ENCODE results near the gene FKBP3.

The FKBP3 gene

GRCh38 chr14:45140661-45141187, 6.4 kb upstream of the FKBP3 start:
- H3K9me3 ChIP-seq = no peaks in the 10 kb centered on the region
- DNase-seq = no peak
- peaks cover 0 to 4% (median 0%) of the 10 kb centered on the region in 3 donors for H3K36me3 ChIP-seq
- no peaks in the 10 kb centered on the region for H3K27me3 ChIP-seq
- H3K4me3 ChIP-seq = no peak overlapping the region
- TF ChIP-seq CTCF (IDR thresholded peaks at IDR 0.05) = no peak
- no peak overlapping the region for H3K27ac ChIP-seq
- intact Hi-C loops (cut with DNase I; ENCODE audit: low total_unique reads) = no loop called here
- peaks cover 4 to 23% (median 11%) of the 10 kb centered on the region in 4 donors for H3K4me1 ChIP-seq

GRCh38 chr14:45136399-45136798, 2.1 kb upstream of the FKBP3 start:
- Histone ChIP-seq H3K4me1 (peaks cover 6 to 30% (median 11%) of the 10 kb centered on the region in 4 donors), H3K4me3 (peak overlapping the region; percentile 83 to 86), H3K36me3 (no peaks in the 10 kb centered on the region), H3K27ac (peak overlapping the region; percentile 53 to 93), H3K9me3 (no peaks in the 10 kb centered on the region), H3K27me3 (no peaks in the 10 kb centered on the region)
- DNase-seq = no peak
- intact Hi-C loops (cut with DNase I; ENCODE audit: low total_unique reads) = loop anchor here (10.0 kb wide), 1 partner anchor 118 kb away; the partner anchor contains the start of gene MIS18BP1
- no peak for TF ChIP-seq CTCF (IDR thresholded peaks at IDR 0.05)

- TF ChIP-seq CTCF (IDR thresholded peaks at IDR 0.05) = no peak
- Histone ChIP-seq H3K27ac (peak within 1 kb of the TSS; percentile 86 to 93), H3K4me1 (peaks cover 6 to 30% (median 11%) of the 10 kb centered on the region in 4 donors), H3K4me3 (peak within 1 kb of the TSS; percentile 83 to 86), H3K36me3 (no peaks in the 10 kb centered on the region), H3K9me3 (no peaks in the 10 kb centered on the region), H3K27me3 (no peaks in the 10 kb centered on the region)
- intact Hi-C loops (cut with DNase I; ENCODE audit: low total_unique reads) = loop anchor here (2.0 to 10.0 kb wide), 3 partner anchors 51 to 173 kb away; partner anchors contain the start of genes MIS18BP1, PRPF39 and TOGARAM1
- DNase-seq = peak; percentile 93 to 96
Measured at GRCh38 chr14:45135659-45136395, 1.5 kb upstream of the FKBP3 start, which contains the start of gene FANCM. Gene FANCM (plus strand): TSS chr14:45135930. CDS start chr14:45136032, 102 bp downstream.

GRCh38 chr14:45135156-45135555, 875 bp upstream of the FKBP3 start:
- no peaks in the 10 kb centered on the region for H3K27me3 ChIP-seq
- peak overlapping the region; percentile 83 to 86 for H3K4me3 ChIP-seq
- intact Hi-C loops (cut with DNase I; ENCODE audit: low total_unique reads) = loop anchor here (2.0 to 10.0 kb wide), 3 partner anchors 50 to 172 kb away; partner anchors contain the start of genes MIS18BP1, PRPF39 and TOGARAM1
- H3K27ac ChIP-seq = peak overlapping the region; percentile 86 to 93
- H3K4me1 ChIP-seq = peaks cover 6 to 30% (median 11%) of the 10 kb centered on the region in 4 donors
- no peak for TF ChIP-seq CTCF (IDR thresholded peaks at IDR 0.05)
- DNase-seq = no peak
- no peaks in the 10 kb centered on the region for H3K9me3 ChIP-seq
- no peaks in the 10 kb centered on the region for H3K36me3 ChIP-seq

GRCh38 chr14:45133683-45134050, 614 bp downstream of the FKBP3 start:
- Histone ChIP-seq H3K27me3 (no peaks in the 10 kb centered on the region), H3K4me3 (peak overlapping the region; percentile 83 to 86), H3K36me3 (peaks cover 0 to 2% (median 0%) of the 10 kb centered on the region in 3 donors), H3K27ac (peak overlapping the region; percentile 86 to 93), H3K4me1 (peaks cover 6 to 33% (median 11%) of the 10 kb centered on the region in 4 donors), H3K9me3 (no peaks in the 10 kb centered on the region)
- no peak for DNase-seq
- no peak for TF ChIP-seq CTCF (IDR thresholded peaks at IDR 0.05)
- intact Hi-C loops (cut with DNase I; ENCODE audit: low total_unique reads) = loop anchor here (2.0 to 10.0 kb wide), 4 partner anchors 49 to 236 kb away; partner anchors contain the start of genes MIS18BP1, PRPF39 and TOGARAM1
